GM18868 (cell line): ENCODE results near the gene HMGA1.

Experiments used
- ATAC-seq: cut with Tn5 transposase; IDR thresholded peaks from one replicate; pipeline ENCODE4 v1.9.1; 2021; ENCODE audit warnings: mild to moderate bottlenecking, moderate library complexity; ENCODE audit not compliant: unreplicated experiment

The HMGA1 gene

GRCh38 chr6:34223956-34224940 is 12.4 kb upstream of the HMGA1 start:
- peak; percentile 87 for ATAC-seq

GRCh38 chr6:34225551-34225950 is 11.1 kb upstream of the HMGA1 start:
- ATAC-seq: no peak

- no peak for ATAC-seq
Measured at GRCh38 chr6:34226066-34226465, 10.6 kb upstream of the HMGA1 start.

GRCh38 chr6:34226731-34227586 is 9.7 kb upstream of the HMGA1 start:
- no peak for ATAC-seq

- ATAC-seq: no peak
Measured at GRCh38 chr6:34227761-34228421, 8.8 kb upstream of the HMGA1 start.

- ATAC-seq: no peak
Measured at GRCh38 chr6:34229877-34230276, 6.8 kb upstream of the HMGA1 start.

- ATAC-seq: no peak
Measured at GRCh38 chr6:34230653-34231371, 5.9 kb upstream of the HMGA1 start.

- no peak for ATAC-seq
Measured at GRCh38 chr6:34231566-34232336, 4.9 kb upstream of the HMGA1 start.

GRCh38 chr6:34232901-34233300 is 3.8 kb upstream of the HMGA1 start:
- ATAC-seq: no peak

- no peak for ATAC-seq
Measured at GRCh38 chr6:34233867-34234266, 2.8 kb upstream of the HMGA1 start.

- no peak for ATAC-seq
Measured at GRCh38 chr6:34234667-34235306, 1.9 kb upstream of the HMGA1 start.

- ATAC-seq: no peak
Measured at GRCh38 chr6:34235307-34236130, 1.2 kb upstream of the HMGA1 start.

GRCh38 chr6:34236131-34236442 is 586 bp upstream of the HMGA1 start:
- ATAC-seq: no peak

- ATAC-seq: peak; percentile 5
Measured at GRCh38 chr6:34237316-34237721, 646 bp downstream of the HMGA1 start.

- no peak for ATAC-seq
Measured at GRCh38 chr6:34237722-34238584, 1.3 kb downstream of the HMGA1 start.

GRCh38 chr6:34238585-34239499 is 2.2 kb downstream of the HMGA1 start:
- ATAC-seq: no peak

- no peak for ATAC-seq
Measured at GRCh38 chr6:34239500-34239825, 2.8 kb downstream of the HMGA1 start.
